ENCODE data around the gene PAPPA2.

The PAPPA2 gene

DNA sequence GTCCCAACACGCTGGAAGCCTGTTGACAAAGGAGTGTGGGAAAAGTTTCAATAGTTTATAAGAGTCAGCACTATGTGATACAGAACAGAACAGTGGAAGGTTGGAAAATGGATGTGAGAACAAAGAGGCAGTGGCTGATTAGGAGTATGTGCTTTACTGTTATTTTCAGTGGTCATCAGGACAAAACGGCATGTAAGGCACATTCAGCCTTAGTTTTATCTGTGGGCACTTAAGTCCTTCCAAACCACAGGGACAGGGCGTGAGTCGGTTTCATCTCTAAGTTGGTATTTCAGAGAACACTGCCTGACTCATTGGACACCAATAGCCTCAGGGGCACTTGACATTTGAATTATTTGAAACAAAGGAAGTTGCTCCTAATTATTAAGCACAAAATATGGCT, 394.7 kb downstream of the PAPPA2 start:
- Histone ChIP-seq H3K4me3 (ENCODE audit: low read depth, low read length) (no peak overlapping the region), H3K4me1 (ENCODE audit: control insufficient read depth, insufficient read depth, low read length) (no peaks in the 10 kb centered on the region), H3K9me3 (ENCODE audit: control insufficient read depth, insufficient read depth, low read depth, low read length) (no peaks in the 10 kb centered on the region), H3K36me3 (ENCODE audit: control insufficient read depth in 2 of 2, insufficient read depth in 1 of 2, low read length in 2 of 2) (no peaks in the 10 kb centered on the region), H3K27ac (ENCODE audit: extremely low read depth, low read depth, low read length) (no peak overlapping the region)
- CTCF ChIA-PET = no interaction called here
- no peak for TF ChIP-seq ZIC2 (tag by site-specific recombination; IDR thresholded peaks at IDR 0.05)
- no peak for TF ChIP-seq ZNF654 (tag by site-specific recombination; IDR thresholded peaks at IDR 0.05; ENCODE audit: low read depth)
- no peak for TF ChIP-seq ZNF707 (tag by site-specific recombination; IDR thresholded peaks at IDR 0.05)
- no peak for TF ChIP-seq ZNF664 (tag by site-specific recombination; IDR thresholded peaks at IDR 0.05)
- no peak for TF ChIP-seq ZNF701 (tag by site-specific recombination; IDR thresholded peaks at IDR 0.05)
- no peak for TF ChIP-seq PRDM1 (tag by site-specific recombination; IDR thresholded peaks at IDR 0.05)
- POLR2A ChIA-PET = no interaction called here

DNA sequence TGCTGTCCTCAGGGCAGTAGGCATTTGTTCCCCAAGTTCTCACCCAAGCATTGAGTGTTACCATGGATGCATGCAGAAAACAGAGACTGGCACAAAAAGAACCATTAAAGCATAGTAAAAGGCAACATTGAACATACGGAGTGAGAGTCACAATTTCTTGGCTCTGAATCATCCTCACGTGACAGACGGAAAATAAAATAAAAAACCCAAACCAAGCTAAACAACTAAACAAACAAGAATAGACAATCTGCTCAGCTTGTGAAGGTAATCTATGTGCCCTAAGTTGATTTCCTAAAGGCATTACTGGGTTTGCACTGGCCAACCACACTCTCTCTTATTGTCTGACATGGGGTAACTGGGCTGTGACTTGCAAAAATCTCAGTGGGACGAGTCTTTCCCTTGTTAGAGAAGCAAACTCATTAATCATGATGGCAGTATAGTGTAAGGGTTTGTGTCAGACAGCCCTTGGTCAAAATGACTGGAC, 395.5 kb downstream of the PAPPA2 start:
- Histone ChIP-seq H3K4me3 (ENCODE audit: low read depth, low read length) (no peak overlapping the region), H3K27ac (ENCODE audit: extremely low read depth, low read depth, low read length) (no peak overlapping the region), H3K4me1 (ENCODE audit: control insufficient read depth, insufficient read depth, low read length) (no peaks in the 10 kb centered on the region), H3K9me3 (ENCODE audit: control insufficient read depth, insufficient read depth, low read depth, low read length) (no peaks in the 10 kb centered on the region), H3K36me3 (ENCODE audit: control insufficient read depth in 2 of 2, insufficient read depth in 1 of 2, low read length in 2 of 2) (no peaks in the 10 kb centered on the region)
- POLR2A ChIA-PET = no interaction called here
- TF ChIP-seq, protein P1, sequence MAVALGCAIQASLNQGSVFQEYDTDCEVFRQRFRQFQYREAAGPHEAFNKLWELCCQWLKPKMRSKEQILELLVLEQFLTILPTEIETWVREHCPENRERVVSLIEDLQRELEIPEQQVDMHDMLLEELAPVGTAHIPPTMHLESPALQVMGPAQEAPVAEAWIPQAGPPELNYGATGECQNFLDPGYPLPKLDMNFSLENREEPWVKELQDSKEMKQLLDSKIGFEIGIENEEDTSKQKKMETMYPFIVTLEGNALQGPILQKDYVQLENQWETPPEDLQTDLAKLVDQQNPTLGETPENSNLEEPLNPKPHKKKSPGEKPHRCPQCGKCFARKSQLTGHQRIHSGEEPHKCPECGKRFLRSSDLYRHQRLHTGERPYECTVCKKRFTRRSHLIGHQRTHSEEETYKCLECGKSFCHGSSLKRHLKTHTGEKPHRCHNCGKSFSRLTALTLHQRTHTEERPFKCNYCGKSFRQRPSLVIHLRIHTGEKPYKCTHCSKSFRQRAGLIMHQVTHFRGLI (tag by site-specific recombination; IDR thresholded peaks at IDR 0.05) = 0 out of 2 replicates have a peak, but pooled peaks have one; percentile 17
- TF ChIP-seq ZSCAN16 (tag by site-specific recombination; IDR thresholded peaks at IDR 0.05) = no peak
- CTCF ChIA-PET = interaction anchor here (0.7 kb wide), 1 partner anchor 249 kb away, joined by 4 read pairs; no protein-coding TSS in a partner anchor

DNA sequence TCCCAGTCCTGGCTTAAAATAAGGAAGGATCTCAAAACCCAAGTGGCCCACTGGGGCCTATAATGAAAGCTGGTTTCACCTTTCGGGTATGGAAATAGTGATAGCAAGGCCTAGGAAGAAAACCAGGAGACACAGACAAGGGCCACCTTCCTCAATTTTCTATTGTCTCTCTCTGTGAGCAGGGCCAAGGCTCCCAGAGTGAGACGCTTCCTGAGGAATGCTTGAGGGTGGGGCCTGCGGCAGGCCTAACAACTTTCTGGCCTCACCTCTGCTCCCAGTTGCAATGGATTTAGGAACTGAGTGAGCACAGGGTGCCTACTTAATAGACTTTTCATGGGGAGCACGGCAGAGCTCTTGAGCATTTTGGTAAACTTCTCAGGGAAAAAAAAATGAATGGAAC, 400.6 kb downstream of the PAPPA2 start:
- no peak overlapping the region for H3K27ac ChIP-seq (ENCODE audit: extremely low read depth, low read depth, low read length)
- no peaks in the 10 kb centered on the region for H3K9me3 ChIP-seq (ENCODE audit: control insufficient read depth, insufficient read depth, low read depth, low read length)
- TF ChIP-seq ZNF146 (tag by site-specific recombination; IDR thresholded peaks at IDR 0.05) = no peak
- TF ChIP-seq, protein P2, sequence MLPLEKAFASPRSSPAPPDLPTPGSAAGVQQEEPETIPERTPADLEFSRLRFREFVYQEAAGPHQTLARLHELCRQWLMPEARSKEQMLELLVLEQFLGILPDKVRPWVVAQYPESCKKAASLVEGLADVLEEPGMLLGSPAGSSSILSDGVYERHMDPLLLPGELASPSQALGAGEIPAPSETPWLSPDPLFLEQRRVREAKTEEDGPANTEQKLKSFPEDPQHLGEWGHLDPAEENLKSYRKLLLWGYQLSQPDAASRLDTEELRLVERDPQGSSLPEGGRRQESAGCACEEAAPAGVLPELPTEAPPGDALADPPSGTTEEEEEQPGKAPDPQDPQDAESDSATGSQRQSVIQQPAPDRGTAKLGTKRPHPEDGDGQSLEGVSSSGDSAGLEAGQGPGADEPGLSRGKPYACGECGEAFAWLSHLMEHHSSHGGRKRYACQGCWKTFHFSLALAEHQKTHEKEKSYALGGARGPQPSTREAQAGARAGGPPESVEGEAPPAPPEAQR (tag by site-specific recombination; IDR thresholded peaks at IDR 0.05) = no peak
- no peak overlapping the region for H3K4me3 ChIP-seq (ENCODE audit: low read depth, low read length)
- no peaks in the 10 kb centered on the region for H3K4me1 ChIP-seq (ENCODE audit: control insufficient read depth, insufficient read depth, low read length)
- ChIA-PET POLR2A (no interaction called here), CTCF (interaction anchor here (1.8 kb wide), 1 partner anchor 18 kb away, joined by 9 read pairs; no protein-coding TSS in a partner anchor)
- no peaks in the 10 kb centered on the region for H3K36me3 ChIP-seq (ENCODE audit: control insufficient read depth in 2 of 2, insufficient read depth in 1 of 2, low read length in 2 of 2)

DNA sequence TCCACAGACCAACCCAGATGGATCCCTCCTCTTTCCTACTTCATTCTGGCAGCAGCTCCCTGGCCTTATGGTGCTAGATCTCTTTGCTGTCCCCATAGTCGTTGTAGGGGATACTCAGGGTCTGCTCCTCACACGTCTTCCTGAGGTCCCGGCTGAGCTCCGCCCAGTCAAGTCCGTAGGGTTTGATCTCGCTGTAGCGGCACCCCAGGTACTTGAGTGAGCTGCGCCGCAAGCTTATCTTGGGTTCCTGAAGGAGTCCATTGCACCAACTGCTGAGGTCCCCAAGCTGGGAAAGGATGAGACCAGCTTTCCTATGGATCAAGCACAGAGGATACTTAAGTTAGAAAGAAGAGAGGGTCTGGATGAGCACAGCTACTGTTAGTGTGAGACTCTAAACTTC, 401.2 kb downstream of the PAPPA2 start:
- no peaks in the 10 kb centered on the region for H3K4me1 ChIP-seq (ENCODE audit: control insufficient read depth, insufficient read depth, low read length)
- ChIA-PET CTCF (interaction anchor here (0.7 kb wide), 1 partner anchor 34 kb away, joined by 4 read pairs; no protein-coding TSS in a partner anchor), POLR2A (no interaction called here)
- no peak overlapping the region for H3K4me3 ChIP-seq (ENCODE audit: low read depth, low read length)
- H3K9me3 ChIP-seq (ENCODE audit: control insufficient read depth, insufficient read depth, low read depth, low read length) = no peaks in the 10 kb centered on the region
- H3K27ac ChIP-seq (ENCODE audit: extremely low read depth, low read depth, low read length) = no peak overlapping the region
- no peaks in the 10 kb centered on the region for H3K36me3 ChIP-seq (ENCODE audit: control insufficient read depth in 2 of 2, insufficient read depth in 1 of 2, low read length in 2 of 2)
- TF ChIP-seq ZNF830 (tag by site-specific recombination; IDR thresholded peaks at IDR 0.05; ENCODE audit: low read depth) (no peak), ZNF350 (tag by site-specific recombination; IDR thresholded peaks at IDR 0.05) (no peak), ZNF366 (tag by site-specific recombination; conservative IDR thresholded peaks at IDR 0.05) (no peak), SP2 (tag by site-specific recombination; IDR thresholded peaks at IDR 0.05) (no peak), TCF7L2 (IDR thresholded peaks at IDR 0.05; ENCODE audit: borderline replicate concordance, low read depth, low read length) (no peak), SCRT2 (tag by site-specific recombination; IDR thresholded peaks at IDR 0.05) (no peak), ZNF623 (tag by site-specific recombination; IDR thresholded peaks at IDR 0.05) (no peak), ZNF626 (tag by site-specific recombination; IDR thresholded peaks at IDR 0.05) (no peak)
- TF ChIP-seq, protein P3, sequence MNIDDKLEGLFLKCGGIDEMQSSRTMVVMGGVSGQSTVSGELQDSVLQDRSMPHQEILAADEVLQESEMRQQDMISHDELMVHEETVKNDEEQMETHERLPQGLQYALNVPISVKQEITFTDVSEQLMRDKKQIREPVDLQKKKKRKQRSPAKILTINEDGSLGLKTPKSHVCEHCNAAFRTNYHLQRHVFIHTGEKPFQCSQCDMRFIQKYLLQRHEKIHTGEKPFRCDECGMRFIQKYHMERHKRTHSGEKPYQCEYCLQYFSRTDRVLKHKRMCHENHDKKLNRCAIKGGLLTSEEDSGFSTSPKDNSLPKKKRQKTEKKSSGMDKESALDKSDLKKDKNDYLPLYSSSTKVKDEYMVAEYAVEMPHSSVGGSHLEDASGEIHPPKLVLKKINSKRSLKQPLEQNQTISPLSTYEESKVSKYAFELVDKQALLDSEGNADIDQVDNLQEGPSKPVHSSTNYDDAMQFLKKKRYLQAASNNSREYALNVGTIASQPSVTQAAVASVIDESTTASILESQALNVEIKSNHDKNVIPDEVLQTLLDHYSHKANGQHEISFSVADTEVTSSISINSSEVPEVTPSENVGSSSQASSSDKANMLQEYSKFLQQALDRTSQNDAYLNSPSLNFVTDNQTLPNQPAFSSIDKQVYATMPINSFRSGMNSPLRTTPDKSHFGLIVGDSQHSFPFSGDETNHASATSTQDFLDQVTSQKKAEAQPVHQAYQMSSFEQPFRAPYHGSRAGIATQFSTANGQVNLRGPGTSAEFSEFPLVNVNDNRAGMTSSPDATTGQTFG (tag by site-specific recombination; IDR thresholded peaks at IDR 0.05; ENCODE audit: borderline replicate concordance) = no peak
- TF ChIP-seq, protein P4, sequence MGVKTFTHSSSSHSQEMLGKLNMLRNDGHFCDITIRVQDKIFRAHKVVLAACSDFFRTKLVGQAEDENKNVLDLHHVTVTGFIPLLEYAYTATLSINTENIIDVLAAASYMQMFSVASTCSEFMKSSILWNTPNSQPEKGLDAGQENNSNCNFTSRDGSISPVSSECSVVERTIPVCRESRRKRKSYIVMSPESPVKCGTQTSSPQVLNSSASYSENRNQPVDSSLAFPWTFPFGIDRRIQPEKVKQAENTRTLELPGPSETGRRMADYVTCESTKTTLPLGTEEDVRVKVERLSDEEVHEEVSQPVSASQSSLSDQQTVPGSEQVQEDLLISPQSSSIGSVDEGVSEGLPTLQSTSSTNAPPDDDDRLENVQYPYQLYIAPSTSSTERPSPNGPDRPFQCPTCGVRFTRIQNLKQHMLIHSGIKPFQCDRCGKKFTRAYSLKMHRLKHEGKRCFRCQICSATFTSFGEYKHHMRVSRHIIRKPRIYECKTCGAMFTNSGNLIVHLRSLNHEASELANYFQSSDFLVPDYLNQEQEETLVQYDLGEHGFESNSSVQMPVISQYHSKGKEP (tag by site-specific recombination; IDR thresholded peaks at IDR 0.05) = no peak
- TF ChIP-seq, protein P5, sequence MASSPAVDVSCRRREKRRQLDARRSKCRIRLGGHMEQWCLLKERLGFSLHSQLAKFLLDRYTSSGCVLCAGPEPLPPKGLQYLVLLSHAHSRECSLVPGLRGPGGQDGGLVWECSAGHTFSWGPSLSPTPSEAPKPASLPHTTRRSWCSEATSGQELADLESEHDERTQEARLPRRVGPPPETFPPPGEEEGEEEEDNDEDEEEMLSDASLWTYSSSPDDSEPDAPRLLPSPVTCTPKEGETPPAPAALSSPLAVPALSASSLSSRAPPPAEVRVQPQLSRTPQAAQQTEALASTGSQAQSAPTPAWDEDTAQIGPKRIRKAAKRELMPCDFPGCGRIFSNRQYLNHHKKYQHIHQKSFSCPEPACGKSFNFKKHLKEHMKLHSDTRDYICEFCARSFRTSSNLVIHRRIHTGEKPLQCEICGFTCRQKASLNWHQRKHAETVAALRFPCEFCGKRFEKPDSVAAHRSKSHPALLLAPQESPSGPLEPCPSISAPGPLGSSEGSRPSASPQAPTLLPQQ (tag by site-specific recombination; IDR thresholded peaks at IDR 0.05) = no peak
